Left ventricle myocardium inferior (tissue), 1 donor: ENCODE measurements around the gene BCS1L. TPM values are rescaled to one million over a fixed set of nuclear protein-coding genes. Genes with fewer than 3 reads are reported as not detected.

Source experiments
- DNase-seq: peaks from one replicate; pipeline ENCODE4 v3.0.0-alpha.2; 2020
- H3K27ac ChIP-seq: fragments of 200-600 bp; replicated peaks from 2 replicates; pipeline ENCODE4 v1.8.0; 2021
- H3K27me3 ChIP-seq: fragments of 200-600 bp; 2 replicates; pipeline ENCODE4 v1.8.0; 2021; ENCODE audit warnings: low read depth
- H3K36me3 ChIP-seq: fragments of 200-600 bp; 2 replicates; pipeline ENCODE4 v1.8.0; 2021
- H3K4me1 ChIP-seq: fragments of 200-600 bp; 2 replicates; pipeline ENCODE4 v1.8.0; 2021
- H3K4me3 ChIP-seq: fragments of 200-600 bp; 2 replicates; pipeline ENCODE4 v1.8.0; 2021; ENCODE audit warnings: mild to moderate bottlenecking, moderate library complexity
- H3K9me3 ChIP-seq: fragments of 200-600 bp; replicated peaks from 2 replicates; pipeline ENCODE4 v1.8.0; 2021
- CTCF ChIP-seq: fragments of 200-600 bp; IDR thresholded peaks from 2 replicates; pipeline ENCODE4 v1.8.0; 2021; ENCODE audit warnings: antibody characterized with exemption, mild to moderate bottlenecking, borderline replicate concordance
- intact Hi-C: fragments of 100-400 bp; cut with micrococcal nuclease; formaldehyde crosslinking; loops from one replicate; pipeline ENCODE4 v1.11.0; 2022
- total RNA-seq: library from RNA; stranded (reverse); fragmentation: NEBNext Ultra II Directional; extraction: Animal tissue kit (Norgen Biotek cat#: 25700); gene quantifications from one replicate; pipeline ENCODE4 v1.2.1, GENCODE V29; 2021
- donor health status: DM: no; HTN: yes; CAD: no; lungs with severe emphysema.

The BCS1L gene
- total RNA-seq, 1 donor from 2014 or later, result 48.6 TPM

- Histone ChIP-seq H3K27me3 (no peaks in the 10 kb centered on the region), H3K27ac (no peak overlapping the region), H3K4me3 (no peak overlapping the region), H3K4me1 (no peaks in the 10 kb centered on the region), H3K36me3 (peaks cover 94% of the 10 kb centered on the region), H3K9me3 (no peaks in the 10 kb centered on the region)
- no peak for DNase-seq
- intact Hi-C loops, result no loop called here
- TF ChIP-seq CTCF, result peak; percentile 82
Measured at GRCh38 chr2:218648088-218648786, 11.2 kb upstream of the BCS1L start.

- Histone ChIP-seq H3K4me3 (no peak overlapping the region), H3K4me1 (no peaks in the 10 kb centered on the region), H3K36me3 (peaks cover 94% of the 10 kb centered on the region), H3K9me3 (no peaks in the 10 kb centered on the region), H3K27ac (no peak overlapping the region), H3K27me3 (no peaks in the 10 kb centered on the region)
- intact Hi-C loops, result no loop called here
- no peak for DNase-seq
- peak; percentile 27 for TF ChIP-seq CTCF
Measured at GRCh38 chr2:218648787-218649100, 10.7 kb upstream of the BCS1L start.

GRCh38 chr2:218655751-218656150 is 3.7 kb upstream of the BCS1L start:
- Histone ChIP-seq H3K27me3 (no peaks in the 10 kb centered on the region), H3K27ac (peak overlapping the region; percentile 79), H3K36me3 (peaks cover 61% of the 10 kb centered on the region), H3K4me1 (peaks cover 61% of the 10 kb centered on the region), H3K4me3 (no peak overlapping the region), H3K9me3 (no peaks in the 10 kb centered on the region)
- DNase-seq, result no peak
- intact Hi-C loops, result no loop called here
- no peak for TF ChIP-seq CTCF

GRCh38 chr2:218658671-218659257 is 719 bp upstream of the BCS1L start:
- no peaks in the 10 kb centered on the region for H3K27me3 ChIP-seq
- H3K36me3 ChIP-seq, result peaks cover 56% of the 10 kb centered on the region
- TF ChIP-seq CTCF, result no peak
- peak overlapping the region; percentile 89 for H3K27ac ChIP-seq
- H3K4me1 ChIP-seq, result peaks cover 63% of the 10 kb centered on the region
- H3K4me3 ChIP-seq, result peak overlapping the region; percentile 98
- intact Hi-C loops, result no loop called here
- DNase-seq, result no peak
- no peaks in the 10 kb centered on the region for H3K9me3 ChIP-seq

GRCh38 chr2:218659988-218660358 is 490 bp downstream of the BCS1L start:
- H3K4me1 ChIP-seq, result peaks cover 59% of the 10 kb centered on the region
- no peak for DNase-seq
- H3K27me3 ChIP-seq, result no peaks in the 10 kb centered on the region
- H3K36me3 ChIP-seq, result peaks cover 56% of the 10 kb centered on the region
- no peak for TF ChIP-seq CTCF
- intact Hi-C loops, result no loop called here
- H3K4me3 ChIP-seq, result peak overlapping the region; percentile 98
- H3K27ac ChIP-seq, result peak overlapping the region; percentile 89
- H3K9me3 ChIP-seq, result no peaks in the 10 kb centered on the region
